Vagina (tissue), 2 donors: ENCODE measurements around the gene IGSF3. TPM values are rescaled to one million over a fixed set of nuclear protein-coding genes. Genes with fewer than 3 reads are reported as not detected.

Experiments
- DNase-seq, 2 donors: peaks; one replicate each; pipeline ENCODE4 v3.0.0-alpha.2; 2017; ENCODE audit errors: extremely low spot score in 2 of 2
- H3K27ac ChIP-seq: fragments of 200-600 bp; sonication (generic); one replicate; pipeline ENCODE4 v1.5.1; 2019
- H3K27me3 ChIP-seq: fragments of 200-600 bp; sonication (generic); one replicate; pipeline ENCODE4 v1.5.1; 2019
- H3K36me3 ChIP-seq, 2 donors: fragments of 200-600 bp; sonication (generic); one replicate each; pipeline ENCODE4 v1.5.1; 2017 to 2019
- H3K4me1 ChIP-seq: fragments of 200-600 bp; sonication (generic); one replicate; pipeline ENCODE4 v1.5.1; 2019
- H3K4me3 ChIP-seq, 2 donors: fragments of 200-600 bp; sonication (generic); 1 replicate in 1 of 2; 2 replicates in 1 of 2; pipeline ENCODE4 v1.5.1; 2016 to 2019
- H3K9me3 ChIP-seq: fragments of 200-600 bp; sonication (generic); one replicate; pipeline ENCODE4 v1.5.1; 2019
- POLR2A ChIP-seq, 2 donors: fragments of 450-650 bp; IDR thresholded peaks; one replicate each; pipeline ENCODE4 v1.6.1; 2017; ENCODE audit warnings: antibody characterized with exemption in 2 of 2, mild to moderate bottlenecking in 2 of 2, moderate library complexity in 2 of 2
- POLR2AphosphoS5 ChIP-seq, 2 donors: sonication (generic); formaldehyde crosslinking; IDR thresholded peaks; one replicate each; pipeline ENCODE4 v1.9.0; 2017; ENCODE audit warnings: antibody characterized with exemption in 2 of 2, mild to moderate bottlenecking in 2 of 2, low read depth in 1 of 2; ENCODE audit not compliant: insufficient read depth in 1 of 2
- intact Hi-C: fragments of 100-400 bp; cut with DNase I; formaldehyde crosslinking; loops from one replicate; pipeline ENCODE4 v1.15.1; 2023
- total RNA-seq: library from RNA; depleted of rRNA; stranded (reverse); fragments of >200 nt; gene quantifications from one replicate; pipeline ENCODE4 v1.2.3, GENCODE V29; 2016
- TF ChIP-seq, protein P1 (sequence below), 3 experiments: fragments of 450-650 bp in 2 of 3; fragments of 200-600 bp in 1 of 3; sonication (generic) in 1 of 3; IDR thresholded peaks; one replicate each; pipeline ENCODE4 v1.5.1; 2017 to 2019; ENCODE audit warnings: antibody characterized with exemption in 3 of 3, mild to moderate bottlenecking in 2 of 3, moderate library complexity in 2 of 3

Gene IGSF3
- total RNA-seq, 1 donor from 2014 or later = 38.5 TPM

DNA sequence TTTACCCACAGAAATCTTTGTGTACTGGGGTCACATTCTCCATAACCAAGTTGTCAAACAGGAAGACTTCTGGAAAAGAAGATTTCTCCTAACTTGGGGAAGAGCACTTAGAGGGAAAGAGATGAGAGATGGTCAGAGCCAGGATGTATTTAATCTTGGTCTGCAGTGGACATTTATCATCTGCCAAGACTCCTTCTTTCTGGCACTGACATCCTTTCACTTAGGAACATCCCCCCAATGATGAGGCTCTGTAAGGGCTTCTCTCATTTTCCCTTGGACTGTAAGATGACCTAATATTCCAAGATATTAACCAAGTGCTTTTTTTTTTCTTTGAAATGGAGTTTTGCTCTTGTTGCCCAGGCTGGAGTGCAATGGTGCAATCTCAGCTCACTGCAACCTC lies 39.3 kb upstream of the IGSF3 start:
- intact Hi-C loops = no loop called here
- no peak for DNase-seq
- Histone ChIP-seq H3K4me3 (no peak overlapping the region), H3K9me3 (no peaks in the 10 kb centered on the region), H3K4me1 (peaks cover 17% of the 10 kb centered on the region), H3K27me3 (no peaks in the 10 kb centered on the region), H3K27ac (no peak overlapping the region), H3K36me3 (no peaks in the 10 kb centered on the region)
- TF ChIP-seq, protein P1, sequence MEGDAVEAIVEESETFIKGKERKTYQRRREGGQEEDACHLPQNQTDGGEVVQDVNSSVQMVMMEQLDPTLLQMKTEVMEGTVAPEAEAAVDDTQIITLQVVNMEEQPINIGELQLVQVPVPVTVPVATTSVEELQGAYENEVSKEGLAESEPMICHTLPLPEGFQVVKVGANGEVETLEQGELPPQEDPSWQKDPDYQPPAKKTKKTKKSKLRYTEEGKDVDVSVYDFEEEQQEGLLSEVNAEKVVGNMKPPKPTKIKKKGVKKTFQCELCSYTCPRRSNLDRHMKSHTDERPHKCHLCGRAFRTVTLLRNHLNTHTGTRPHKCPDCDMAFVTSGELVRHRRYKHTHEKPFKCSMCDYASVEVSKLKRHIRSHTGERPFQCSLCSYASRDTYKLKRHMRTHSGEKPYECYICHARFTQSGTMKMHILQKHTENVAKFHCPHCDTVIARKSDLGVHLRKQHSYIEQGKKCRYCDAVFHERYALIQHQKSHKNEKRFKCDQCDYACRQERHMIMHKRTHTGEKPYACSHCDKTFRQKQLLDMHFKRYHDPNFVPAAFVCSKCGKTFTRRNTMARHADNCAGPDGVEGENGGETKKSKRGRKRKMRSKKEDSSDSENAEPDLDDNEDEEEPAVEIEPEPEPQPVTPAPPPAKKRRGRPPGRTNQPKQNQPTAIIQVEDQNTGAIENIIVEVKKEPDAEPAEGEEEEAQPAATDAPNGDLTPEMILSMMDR (IDR thresholded peaks at IDR 0.05) = no peak
- TF ChIP-seq POLR2A (IDR thresholded peaks at IDR 0.05) = no peak
- no peak for TF ChIP-seq POLR2AphosphoS5 (IDR thresholded peaks at IDR 0.05; ENCODE audit: insufficient read depth in 1 of 2, low read depth in 1 of 2)

DNA sequence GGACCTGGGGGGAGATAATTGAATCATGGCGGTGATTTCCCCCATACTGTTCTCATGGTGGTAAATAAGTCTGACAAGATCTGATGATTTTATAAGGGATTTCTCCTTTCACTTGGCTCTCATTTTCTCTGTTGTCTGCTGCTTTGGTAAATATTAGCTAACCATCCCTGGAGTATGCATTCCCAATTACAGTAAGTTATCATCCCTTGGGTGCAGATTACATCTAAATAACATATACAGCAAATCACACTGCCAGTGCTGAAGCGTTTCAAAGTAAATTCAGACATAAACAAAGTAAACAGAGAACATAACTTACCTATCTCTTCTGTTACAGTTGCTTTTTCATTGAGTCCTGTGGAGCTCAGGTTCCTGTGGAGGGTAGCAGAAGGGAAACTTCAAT lies 38.6 kb upstream of the IGSF3 start:
- no peak overlapping the region for H3K27ac ChIP-seq
- no peaks in the 10 kb centered on the region for H3K36me3 ChIP-seq
- peak in 1 of 2 donors; percentile 1 for DNase-seq
- H3K4me3 ChIP-seq = no peak overlapping the region
- intact Hi-C loops = no loop called here
- no peaks in the 10 kb centered on the region for H3K9me3 ChIP-seq
- peaks cover 14% of the 10 kb centered on the region for H3K4me1 ChIP-seq
- TF ChIP-seq, protein P1 (IDR thresholded peaks at IDR 0.05) = no peak
- TF ChIP-seq POLR2AphosphoS5 (IDR thresholded peaks at IDR 0.05; ENCODE audit: insufficient read depth in 1 of 2, low read depth in 1 of 2) (no peak), POLR2A (IDR thresholded peaks at IDR 0.05) (no peak)
- no peaks in the 10 kb centered on the region for H3K27me3 ChIP-seq

DNA sequence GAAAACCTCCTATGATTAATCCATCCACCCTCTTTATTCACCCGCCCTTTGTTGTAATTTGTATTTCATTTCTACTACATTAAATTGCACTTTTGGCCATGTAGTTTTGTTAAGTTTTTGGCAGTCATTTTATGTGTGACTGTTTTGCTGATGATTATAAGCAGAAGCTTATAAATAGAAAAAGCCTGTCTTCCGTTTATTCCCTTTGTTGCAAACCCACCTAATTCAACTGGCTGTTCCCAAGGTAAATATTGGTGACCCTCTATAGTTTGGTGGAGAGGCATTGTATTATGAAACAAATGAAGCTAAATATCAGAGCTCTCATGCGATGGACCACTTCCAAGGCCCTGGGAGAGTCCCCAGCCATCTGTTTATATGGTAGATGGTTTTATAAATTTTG lies 36.7 kb upstream of the IGSF3 start:
- Histone ChIP-seq H3K27me3 (no peaks in the 10 kb centered on the region), H3K4me1 (no peaks in the 10 kb centered on the region), H3K9me3 (no peaks in the 10 kb centered on the region), H3K36me3 (no peaks in the 10 kb centered on the region), H3K27ac (no peak overlapping the region), H3K4me3 (no peak overlapping the region)
- no peak for DNase-seq
- intact Hi-C loops = no loop called here
- TF ChIP-seq POLR2A (IDR thresholded peaks at IDR 0.05) = no peak
- TF ChIP-seq POLR2AphosphoS5 (IDR thresholded peaks at IDR 0.05; ENCODE audit: insufficient read depth in 1 of 2, low read depth in 1 of 2) = no peak
- TF ChIP-seq, protein P1 (IDR thresholded peaks at IDR 0.05) = no peak

DNA sequence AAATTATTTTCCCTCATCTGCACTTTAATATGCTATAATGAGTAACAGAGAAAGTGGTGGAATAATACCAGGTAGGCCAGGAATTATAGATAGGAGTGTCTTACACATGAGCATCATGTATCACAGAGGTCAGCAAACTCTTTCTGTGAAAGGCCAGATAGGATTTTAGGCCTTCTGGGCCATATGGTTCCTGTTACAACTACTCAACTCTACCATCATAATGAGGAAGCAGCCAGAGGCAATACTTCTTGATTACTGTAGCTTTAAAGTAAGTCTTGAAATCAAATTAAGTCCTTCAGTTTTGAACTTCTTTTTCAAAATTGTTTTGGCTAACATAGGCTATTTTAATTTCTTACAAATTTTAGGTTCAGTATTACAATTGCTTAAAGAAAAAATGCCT lies 32.1 kb upstream of the IGSF3 start:
- H3K9me3 ChIP-seq = no peaks in the 10 kb centered on the region
- intact Hi-C loops = no loop called here
- peaks cover 4% of the 10 kb centered on the region for H3K4me1 ChIP-seq
- no peaks in the 10 kb centered on the region for H3K36me3 ChIP-seq
- no peaks in the 10 kb centered on the region for H3K27me3 ChIP-seq
- no peak overlapping the region for H3K4me3 ChIP-seq
- TF ChIP-seq, protein P1 (IDR thresholded peaks at IDR 0.05) = no peak
- TF ChIP-seq POLR2A (IDR thresholded peaks at IDR 0.05) (no peak), POLR2AphosphoS5 (IDR thresholded peaks at IDR 0.05; ENCODE audit: insufficient read depth in 1 of 2, low read depth in 1 of 2) (no peak)
- peak in 1 of 2 donors; percentile 1 for DNase-seq
- no peak overlapping the region for H3K27ac ChIP-seq

DNA sequence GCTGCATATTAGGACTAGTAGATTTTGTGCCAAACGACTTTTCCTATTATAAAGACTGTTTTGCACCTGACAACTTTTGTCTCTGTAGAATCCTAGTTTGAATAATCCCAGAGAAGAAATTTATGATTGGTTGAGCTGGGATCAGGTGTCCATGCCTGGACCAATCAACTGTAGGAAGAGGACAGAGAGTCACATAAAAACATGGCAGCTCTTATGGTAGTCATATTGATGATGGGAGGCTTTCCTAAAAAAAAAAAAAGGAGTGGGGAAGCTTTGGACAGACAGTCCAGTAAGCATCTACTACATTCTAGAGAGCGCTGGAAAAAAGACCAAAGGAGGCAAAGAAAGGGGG lies 30.7 kb upstream of the IGSF3 start:
- H3K4me1 ChIP-seq = peaks cover 9% of the 10 kb centered on the region
- no peaks in the 10 kb centered on the region for H3K36me3 ChIP-seq
- no peak overlapping the region for H3K27ac ChIP-seq
- intact Hi-C loops = no loop called here
- TF ChIP-seq, protein P1 (IDR thresholded peaks at IDR 0.05) = no peak
- TF ChIP-seq POLR2AphosphoS5 (IDR thresholded peaks at IDR 0.05; ENCODE audit: insufficient read depth in 1 of 2, low read depth in 1 of 2) = no peak
- H3K4me3 ChIP-seq = no peak overlapping the region
- no peaks in the 10 kb centered on the region for H3K27me3 ChIP-seq
- DNase-seq = no peak
- no peaks in the 10 kb centered on the region for H3K9me3 ChIP-seq
